GM19238 (cell line): ENCODE data around the gene FADS3.

Experiments used
- DNase-seq: peaks from one replicate; pipeline ENCODE4 v3.0.0; 2011; ENCODE audit warnings: low spot score; ENCODE audit not compliant: insufficient read length

Gene FADS3

DNA sequence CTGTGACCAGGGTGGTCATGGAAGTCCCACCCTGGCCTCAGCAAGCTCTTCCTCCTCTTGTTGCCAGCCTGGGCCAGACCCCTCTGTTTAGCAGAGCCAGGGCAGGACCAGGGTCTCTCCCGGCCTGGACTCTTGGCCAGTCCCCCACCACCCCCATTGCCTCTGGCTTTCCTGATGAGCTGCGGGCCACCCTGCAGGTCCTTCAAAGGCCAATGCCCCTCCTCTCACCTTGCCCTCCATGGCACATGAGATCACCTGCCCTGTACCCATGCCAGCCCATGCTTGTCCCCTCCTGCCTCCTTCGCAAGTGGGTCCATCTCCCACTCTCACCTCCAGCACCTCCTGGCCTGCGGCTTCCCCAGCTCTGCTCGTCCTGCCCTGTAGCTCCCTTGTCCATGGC lies 52.8 kb downstream of the FADS3 start:
- DNase-seq = no peak

DNA sequence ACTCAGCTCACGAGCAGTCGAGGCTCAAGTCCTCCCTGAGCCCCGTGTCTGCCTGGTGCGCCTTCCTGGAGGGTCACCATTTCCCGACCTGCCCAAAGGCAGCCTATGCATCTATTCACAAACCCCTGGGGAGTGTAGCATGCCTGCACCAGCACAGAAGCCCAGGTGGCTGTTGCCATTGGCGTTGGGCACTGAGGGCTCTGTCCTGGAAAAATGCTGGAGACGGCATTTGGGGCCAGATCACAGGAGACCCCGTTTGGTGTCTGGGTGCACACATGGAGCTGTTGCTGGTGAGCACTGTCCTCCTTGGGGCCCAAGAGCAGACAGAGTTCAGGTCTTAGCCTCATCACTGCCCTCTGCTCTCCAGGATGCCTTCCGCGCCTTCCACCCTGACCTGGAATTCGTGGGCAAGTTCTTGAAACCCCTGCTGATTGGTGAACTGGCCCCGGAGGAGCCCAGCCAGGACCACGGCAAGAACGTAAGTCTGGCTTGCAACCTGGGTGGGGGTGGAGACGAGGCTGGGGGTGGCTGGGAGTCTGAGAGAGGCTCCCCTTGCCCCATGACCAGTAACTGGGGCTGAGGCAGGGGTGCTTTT lies 53.8 kb downstream of the FADS3 start:
- no peak for DNase-seq

DNA sequence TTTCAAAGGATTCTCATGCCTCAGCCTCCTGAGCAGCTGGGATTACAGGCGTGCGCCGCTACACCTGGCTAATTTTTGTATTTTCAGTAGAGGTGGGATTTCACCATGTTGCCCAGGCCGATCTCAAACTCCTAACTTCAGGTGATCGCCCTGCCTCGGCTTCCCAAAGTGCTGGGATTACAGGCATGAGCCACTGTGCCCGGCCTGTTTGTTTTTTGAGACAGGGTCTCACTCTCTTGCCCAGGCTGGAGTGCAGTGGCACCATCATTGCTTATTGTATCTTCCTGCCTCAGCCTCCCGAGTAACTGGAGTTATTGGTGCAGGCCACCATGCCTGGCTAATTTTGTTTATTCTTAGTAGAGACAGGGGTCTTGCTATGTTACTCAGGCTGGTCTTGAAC lies 55.2 kb downstream of the FADS3 start:
- no peak for DNase-seq

DNA sequence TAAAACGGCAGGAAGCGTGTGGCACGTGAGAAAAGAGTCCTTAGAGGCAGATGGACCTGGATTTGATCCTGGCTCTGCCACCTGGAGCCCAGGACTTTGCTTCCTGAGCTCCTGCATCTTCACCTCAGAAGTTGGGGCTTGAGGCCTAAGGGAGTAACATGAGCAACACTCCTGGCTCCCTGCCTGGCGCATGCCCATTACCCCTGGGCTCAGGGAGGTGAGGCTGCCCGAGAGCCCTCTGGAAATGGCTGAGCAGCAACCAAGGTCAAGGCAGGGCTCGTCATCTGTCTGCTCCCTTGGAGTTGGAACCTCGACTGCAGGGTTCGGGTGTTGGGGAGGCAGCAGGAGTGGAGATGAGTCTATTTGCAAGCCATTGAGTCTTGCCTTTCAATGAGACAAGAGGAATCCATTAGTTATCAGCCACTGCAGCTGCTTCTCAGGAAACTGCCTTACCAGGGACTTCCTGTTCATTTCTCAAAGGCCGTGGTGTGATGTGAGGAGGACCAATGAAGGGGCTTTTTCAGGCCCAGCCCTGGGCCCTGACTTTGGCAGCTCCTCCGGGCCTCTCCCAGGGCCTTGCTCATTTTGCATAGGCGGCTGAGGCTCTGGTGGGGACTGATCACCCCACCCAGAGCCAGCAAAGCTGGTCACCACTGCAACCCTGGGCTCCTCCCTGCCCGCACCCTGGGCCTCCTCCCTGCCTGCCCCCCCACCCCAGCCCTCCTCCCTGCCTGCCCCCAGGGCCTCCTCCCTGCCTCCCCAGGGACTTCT lies 56.9 kb downstream of the FADS3 start:
- DNase-seq = peak; percentile 88

DNA sequence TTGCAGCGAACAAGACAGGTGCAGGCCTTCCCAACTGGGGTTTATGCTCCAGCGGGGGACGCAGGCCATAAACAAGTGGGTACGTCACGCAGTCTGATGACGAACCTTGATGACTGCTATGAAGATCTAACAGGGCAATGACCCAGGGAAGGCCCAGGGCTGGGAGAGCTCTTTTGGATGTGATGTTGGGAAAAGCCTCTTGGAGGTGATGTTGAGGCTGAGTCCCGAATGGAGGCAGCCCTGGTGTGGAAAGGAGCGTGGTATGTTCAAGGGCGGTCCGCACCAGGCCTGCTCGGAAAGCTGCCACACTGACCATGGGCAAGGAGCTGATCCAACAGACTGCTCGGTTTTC lies 57.4 kb downstream of the FADS3 start:
- no peak for DNase-seq

DNA sequence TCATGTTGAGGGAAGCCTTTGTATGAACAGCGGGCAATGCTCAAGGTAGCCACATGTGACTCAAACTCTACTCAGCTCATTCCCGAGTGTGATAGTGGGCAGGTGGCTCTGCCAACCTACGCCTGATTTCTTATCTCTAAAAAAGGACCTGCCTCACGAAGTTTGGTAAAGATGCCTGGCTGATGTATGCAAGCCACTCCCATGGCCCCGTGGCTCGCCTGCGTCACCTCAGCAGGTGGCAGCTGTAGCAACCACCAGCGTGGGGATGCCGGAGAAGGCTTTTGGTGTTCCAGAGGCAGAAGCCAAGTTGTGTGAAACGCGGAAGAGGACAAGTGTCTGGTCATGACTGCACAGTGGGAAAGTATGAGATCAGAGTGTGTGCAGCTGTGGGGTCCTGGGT lies 57.9 kb downstream of the FADS3 start:
- no peak for DNase-seq

DNA sequence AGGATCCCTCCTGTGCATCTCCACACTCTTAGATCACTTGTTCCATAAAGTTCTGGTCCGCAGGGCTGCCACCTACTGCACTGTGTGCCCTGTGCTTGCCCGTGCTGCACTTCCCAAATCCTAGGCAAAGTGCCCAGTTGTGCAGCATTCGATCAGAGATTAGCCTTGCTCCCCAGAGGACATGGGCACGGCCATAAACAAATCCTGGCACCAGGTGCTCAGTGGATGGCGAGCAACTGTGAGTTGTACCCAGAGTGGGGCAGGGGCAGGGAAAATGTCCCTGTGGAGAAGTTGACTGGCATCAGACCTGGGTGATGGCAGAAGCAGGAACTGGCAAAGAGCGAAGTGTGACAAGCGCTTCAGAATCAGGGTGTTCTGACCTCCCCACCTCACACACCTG lies 58.6 kb downstream of the FADS3 start:
- DNase-seq = no peak

DNA sequence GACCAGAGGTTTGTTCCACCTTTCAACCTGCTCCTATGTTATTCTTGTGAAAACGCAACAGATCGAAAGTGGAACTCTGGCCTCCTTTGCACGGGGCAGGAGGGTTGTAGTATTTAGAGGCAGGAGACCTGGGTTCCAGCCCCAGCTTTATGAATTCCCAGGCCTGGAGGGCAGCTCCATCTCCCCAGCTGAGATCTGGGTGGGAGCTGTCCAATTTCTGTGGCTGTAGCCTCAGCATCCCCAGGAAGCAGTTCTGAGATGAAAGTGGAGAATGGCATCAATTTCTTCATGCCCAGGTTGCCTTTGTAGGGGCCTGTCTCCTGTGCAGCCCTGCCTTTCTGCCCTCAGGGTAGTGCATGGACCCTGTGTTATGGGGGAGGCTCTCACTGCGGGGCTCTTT lies 59.1 kb downstream of the FADS3 start:
- DNase-seq = no peak

DNA sequence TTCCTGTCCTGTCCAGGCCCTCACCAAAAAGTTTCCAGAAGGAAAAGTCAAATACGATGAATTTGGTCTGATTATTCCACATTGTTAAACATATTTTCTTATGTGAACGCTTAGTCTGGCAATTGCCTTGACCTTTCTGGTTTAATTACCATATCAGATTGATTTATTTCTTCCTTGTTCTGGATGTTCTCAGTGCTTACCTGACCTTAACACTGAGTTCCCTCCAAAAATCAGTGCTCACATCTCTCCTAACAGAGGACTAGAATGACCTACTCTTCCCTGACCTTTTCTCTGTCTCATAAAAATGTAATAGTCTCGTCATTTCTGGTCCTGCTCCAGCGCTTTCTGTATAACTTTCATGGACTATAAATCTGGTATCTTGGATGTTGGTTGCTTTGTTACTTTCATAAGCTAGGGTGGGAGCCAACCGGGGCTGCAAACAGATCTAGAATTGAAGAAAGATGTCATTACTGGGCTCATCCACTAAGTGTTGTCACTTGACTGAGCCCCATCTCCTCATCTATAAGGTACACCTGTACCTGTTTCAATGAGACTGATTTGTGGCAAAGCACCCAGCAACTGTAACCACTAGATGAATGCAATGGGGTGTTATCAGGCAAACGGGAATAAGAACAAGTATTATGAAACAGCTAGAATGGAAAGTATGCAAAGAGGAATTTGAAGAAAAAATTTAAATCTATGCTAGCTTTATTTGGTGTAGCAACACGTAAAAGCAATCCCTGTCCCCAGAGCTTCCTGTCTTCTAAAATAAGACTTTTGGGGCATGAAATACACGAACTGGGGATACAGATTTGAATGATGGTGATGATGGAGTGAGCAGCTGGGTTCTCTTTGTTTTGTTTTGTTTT lies 60.9 kb downstream of the FADS3 start:
- DNase-seq = no peak

DNA sequence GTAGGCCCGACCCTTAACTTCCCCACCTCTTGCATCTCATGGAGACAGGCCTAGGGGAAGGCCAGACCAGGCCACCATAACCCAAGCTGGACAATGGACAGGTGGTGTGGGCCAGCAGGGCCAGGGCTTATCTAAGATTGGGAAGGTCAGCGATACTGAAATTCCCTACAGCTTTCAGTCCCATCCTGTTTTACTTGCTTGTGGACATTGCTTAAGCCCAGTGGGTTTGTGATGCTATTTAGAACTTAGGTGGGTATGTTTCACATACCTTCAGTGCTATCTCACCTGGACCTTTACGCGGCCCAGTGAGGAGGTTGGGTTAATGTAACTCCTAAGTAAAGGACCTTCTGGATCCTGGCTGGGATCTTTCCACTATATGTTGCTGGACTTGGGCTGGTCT lies 61.5 kb downstream of the FADS3 start:
- no peak for DNase-seq

DNA sequence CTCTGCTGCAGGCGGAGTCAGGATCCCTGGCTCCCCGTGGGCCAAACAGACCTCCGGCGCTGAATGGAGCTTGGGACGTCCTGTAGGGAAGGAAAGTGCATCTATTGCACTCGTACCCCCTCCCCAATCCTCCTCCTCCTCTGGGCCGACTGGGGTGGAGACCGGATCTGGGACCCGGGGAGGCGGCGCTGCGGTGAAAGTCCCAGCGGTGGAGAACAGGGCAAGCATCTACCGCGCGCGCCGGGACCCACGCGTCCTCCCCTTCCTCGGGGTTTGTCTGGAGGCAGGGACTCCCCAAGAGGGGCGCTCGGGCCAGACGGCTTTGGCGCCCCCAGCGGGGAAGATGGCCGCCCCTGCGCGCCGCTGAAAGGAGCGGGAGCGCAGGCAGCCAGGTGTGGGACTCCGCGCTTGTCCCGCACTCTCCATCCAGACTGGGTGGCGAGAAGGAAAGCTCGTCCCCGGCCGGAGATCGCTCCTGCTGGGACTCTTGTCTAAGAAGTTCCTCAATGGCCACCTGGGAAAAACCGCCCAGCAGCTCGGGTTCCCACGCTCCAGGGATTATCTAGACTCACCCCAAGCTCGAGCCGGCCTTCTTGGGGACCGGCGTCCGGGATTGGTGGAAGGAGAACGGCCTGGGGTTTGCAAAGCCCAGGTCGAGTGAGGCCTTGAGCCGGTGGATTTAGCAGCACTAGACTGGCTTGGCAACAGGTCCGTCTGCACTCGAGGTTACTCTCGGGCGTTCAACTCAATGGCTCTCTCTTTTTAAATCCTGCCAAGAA lies 62.5 kb downstream of the FADS3 start:
- DNase-seq = peak; percentile 68

DNA sequence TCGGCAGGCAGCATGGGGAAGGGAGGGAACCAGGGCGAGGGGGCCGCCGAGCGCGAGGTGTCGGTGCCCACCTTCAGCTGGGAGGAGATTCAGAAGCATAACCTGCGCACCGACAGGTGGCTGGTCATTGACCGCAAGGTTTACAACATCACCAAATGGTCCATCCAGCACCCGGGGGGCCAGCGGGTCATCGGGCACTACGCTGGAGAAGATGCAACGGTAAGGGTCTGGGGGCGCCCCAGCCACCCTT lies 63.0 kb downstream of the FADS3 start:
- DNase-seq = no peak

DNA sequence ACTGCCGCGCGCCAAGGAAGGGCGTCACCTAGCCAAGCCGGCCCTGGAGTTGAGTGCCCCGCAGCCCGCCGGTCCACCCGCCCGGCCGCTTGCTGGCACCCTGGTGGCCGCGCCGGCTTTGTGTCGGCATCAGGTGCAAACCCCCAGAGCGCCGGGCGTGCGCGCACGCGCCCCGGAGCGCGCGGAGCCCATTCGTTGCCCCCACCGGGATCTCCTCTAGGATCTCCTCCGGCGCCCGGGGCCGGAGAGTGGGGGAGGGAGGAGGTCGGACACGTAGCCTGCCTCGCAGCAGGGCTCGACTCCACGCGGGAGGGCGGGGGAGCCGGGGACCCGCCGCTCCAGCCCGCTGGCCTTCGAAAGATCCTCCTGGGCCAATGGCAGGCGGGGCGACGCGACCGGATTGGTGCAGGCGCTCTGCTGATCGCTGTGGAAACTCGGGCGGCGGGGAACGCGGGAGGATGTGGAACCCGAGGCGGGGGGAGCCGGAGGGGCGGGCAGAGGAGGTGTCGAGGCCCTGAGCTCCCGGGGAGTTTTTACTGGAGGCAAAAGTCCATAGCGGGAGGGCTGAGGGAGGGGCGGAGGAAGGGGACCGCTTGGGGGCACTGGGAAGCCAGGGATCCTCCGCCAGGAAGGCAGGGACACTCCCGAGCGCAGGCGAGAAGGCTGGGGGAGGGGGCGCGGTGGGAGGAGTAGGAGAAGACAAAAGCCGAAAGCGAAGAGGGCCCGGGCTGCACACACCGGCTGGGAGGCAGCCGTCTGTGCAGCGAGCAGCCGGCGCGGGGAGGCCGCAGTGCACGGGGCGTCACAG lies 63.6 kb downstream of the FADS3 start, which contains the start of gene FADS2:
TSS of gene FADS2 (plus strand) at position 730 of the 808 bp plus-strand sequence. CDS start 91 bp downstream, outside the sequence.
- peak; percentile 92 for DNase-seq

DNA sequence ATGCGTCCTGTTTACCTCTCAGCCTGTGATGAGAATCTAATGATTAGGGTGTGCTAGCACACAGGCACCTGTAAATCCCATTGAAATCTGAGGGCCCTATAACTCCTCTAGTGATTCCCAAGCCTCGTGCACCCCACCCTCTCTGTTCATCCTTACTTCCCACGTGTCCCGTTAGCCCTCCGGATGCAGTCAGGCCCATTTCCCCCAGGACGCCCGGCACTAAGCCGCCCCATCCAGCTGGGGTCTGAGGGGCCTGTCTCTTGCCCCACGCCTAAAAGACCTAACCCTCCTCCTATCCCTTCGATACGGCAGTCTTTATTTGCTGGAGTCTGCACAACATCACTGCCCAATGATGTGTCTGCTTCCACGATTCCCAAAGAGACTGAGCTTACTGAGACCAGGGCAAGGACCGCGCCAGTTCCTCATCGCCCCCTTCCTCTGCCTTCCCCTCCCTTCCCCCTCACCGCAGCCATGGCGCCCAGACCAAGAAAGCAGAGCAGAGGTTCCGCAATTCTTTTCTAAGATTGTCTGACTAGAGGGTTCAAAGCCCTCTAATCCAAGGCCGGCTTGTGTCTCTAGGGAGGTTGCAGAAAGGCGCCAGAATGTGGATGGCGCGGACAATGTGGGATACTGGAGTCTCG lies 64.3 kb downstream of the FADS3 start:
- no peak for DNase-seq
